NCI-H82 treated with DMSO at 0.1 percent for 48 hours (cell line): ENCODE results near the gene PDZRN4.
"Not testable (repeated sequence)": the region's sequence is repeated elsewhere in the genome, so short reads cannot be mapped to it uniquely, and the experiment has no call there.

Experiments used
- DNase-seq: peaks from one replicate; lab custom pipeline; 2025; ENCODE audit not compliant: unreplicated experiment; lab: John Stamatoyannopoulos, UW

The PDZRN4 gene

GRCh38 chr12:41504976-41505375 is 316.9 kb downstream of the PDZRN4 start:
- DNase-seq: no peak

- no peak for DNase-seq
Observed at GRCh38 chr12:41507286-41507685, 319.2 kb downstream of the PDZRN4 start.

DNA sequence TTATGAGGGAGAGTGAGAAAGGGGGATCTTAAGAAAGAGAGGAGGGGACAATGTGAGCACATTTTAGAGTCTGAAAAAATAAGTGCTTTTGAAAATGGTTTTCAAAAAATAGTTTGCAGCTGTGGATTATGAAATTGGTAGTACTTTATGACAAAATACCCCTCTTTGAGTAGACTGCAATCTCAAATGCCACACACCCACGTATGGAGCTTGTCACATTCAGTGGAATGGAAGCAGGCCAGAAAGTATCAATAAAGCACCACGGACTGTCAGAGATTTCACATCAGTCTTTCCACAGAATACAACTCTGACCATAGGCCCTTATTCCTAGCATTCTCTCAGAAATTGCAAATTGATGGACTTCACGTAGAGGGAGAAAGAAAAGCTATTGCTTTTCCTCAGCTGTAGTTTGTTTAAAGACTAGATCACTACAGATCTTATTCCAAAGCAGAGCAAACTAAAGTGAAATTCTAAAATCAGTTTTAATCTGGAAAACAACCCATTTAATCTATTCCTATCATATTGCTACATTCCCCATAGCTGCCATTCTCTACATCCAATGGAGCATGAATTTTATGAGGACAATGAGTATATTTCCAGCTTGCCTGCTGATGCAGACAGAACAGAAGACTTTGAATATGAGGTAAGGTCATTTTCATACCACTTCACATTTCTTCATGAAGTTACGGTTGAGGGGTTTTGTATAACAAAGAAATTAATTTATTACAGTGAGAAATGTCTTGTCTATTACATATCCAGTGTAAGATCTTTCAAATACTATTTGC is 321.3 kb downstream of the PDZRN4 start:
- no peak for DNase-seq

DNA sequence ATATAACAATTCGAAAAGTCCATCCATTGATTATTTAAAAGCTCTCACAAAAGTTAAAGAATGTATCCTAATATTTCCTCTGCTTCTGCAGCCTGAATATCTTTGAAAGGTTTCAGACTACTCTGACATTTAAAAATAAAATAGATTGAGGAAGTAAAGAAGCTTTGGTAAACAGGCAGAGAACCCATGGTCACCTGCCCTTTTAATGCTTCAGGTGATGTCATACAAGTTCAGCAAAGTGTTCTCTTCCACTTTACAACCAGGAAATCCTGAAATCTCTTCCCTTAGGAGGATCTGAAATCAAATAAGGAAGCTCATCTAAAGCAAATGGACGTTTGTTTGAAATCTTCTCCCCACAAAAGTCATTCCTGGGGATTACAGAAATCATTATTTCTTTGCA is 322.4 kb downstream of the PDZRN4 start:
- no peak for DNase-seq

- no peak for DNase-seq
Observed at GRCh38 chr12:41511247-41511646, 323.1 kb downstream of the PDZRN4 start.

DNA sequence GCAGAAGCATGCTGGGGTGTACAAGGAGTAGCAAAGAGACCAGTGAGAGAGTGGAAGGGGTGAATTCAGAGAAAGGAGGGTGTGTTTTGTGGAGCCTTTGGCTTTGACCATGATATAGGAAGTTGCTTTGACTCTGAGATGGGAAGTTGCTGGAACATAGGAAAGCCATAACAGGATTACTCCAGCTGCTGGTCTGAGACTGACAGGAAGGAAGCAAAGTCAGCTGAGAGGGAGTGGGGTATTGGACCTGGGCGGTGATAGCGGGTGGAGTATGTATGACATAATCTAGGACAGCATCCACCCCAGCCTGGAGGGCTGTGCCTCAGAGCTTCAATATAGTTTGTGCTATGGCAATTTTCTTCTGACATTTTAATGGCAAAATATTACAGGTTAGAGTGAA is 324.4 kb downstream of the PDZRN4 start:
- no peak for DNase-seq

- no peak for DNase-seq
Observed at GRCh38 chr12:41514021-41514777, 326.1 kb downstream of the PDZRN4 start.

DNA sequence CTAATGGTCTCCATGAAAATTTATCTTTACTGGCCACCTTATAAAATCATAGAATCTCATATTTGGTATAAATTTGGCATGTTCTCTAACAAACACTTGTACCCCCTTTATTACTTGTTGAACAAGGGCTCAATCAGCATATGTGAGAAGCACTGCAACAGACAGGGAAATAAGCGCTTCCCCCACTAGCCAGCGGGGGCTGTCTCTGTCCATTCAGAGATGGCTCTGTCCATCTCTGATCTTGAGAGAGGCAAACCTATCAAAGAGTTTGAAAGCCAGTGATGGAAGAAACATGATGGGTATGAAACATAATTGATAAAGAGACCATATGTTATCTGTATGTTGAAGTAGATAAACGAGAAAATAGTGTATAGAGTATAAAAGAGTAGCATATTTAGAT is 326.8 kb downstream of the PDZRN4 start:
- no peak for DNase-seq

DNA sequence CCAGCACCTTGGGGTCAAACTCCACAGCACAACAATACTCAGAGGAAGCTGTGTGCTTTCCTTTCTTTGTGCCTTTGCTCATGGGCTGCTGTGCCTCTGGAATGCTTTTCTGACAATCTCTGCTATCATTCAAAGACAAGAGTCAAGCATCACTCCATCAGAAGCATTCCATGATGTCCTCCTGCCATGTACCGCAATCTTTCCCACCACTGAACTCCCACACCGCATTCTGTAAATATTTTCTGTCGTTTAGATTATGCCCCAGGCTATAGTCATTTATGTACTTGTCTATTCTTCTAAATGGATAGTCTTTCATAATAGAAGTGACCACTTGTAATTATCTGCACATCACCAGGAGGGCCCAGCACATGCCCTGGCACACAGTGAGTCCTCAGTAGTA is 327.8 kb downstream of the PDZRN4 start:
- no peak for DNase-seq

GRCh38 chr12:41520869-41521268 is 332.7 kb downstream of the PDZRN4 start:
- DNase-seq: no peak

GRCh38 chr12:41521872-41522379 is 333.8 kb downstream of the PDZRN4 start:
- DNase-seq: peak; percentile 96

DNA sequence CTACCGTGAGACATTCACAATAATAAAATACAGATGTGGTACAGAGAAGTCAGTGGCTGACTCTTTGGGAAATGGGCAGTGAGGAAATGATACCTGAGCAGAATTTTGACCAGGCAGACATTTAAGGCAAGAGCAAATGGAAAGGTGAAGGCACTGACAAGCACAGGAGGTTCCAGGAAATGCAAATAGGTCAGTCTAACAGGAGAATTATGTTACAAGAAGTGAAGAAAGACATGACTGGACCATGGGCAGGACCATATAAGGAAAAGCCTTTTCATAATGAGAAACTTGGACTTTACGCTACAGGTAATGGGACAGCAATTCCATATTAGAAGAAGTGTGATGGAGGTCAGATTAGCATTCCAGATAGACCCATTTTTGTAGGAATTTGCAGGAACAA is 338.9 kb downstream of the PDZRN4 start:
- DNase-seq: no peak

DNA sequence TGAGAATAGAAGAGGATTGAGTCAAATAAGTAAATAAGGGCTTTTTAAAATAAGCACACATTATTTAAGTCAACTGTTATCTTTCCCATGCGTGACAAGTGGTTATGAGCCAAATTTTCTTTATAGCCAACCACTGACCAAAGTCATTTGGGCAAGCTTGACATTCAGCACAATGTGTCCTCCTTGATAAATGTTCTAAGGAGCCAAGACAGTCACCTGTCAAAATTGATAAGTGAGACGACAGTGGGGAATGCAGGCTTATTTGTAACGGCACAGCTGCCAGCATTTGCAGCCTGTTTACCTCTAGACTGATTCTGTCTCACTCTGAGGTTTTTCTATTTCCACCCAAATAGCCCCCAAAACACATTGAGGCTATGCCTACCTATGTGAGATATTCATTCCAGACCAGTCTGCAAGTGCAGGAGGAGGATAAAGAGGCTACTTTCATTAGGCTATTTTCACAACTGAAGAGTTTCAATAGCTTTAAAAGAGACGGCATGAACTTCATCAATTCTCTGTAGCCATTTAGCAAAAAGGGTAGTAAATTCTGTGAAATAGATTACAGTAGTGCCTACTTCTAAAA is 339.5 kb downstream of the PDZRN4 start:
- no peak for DNase-seq

DNA sequence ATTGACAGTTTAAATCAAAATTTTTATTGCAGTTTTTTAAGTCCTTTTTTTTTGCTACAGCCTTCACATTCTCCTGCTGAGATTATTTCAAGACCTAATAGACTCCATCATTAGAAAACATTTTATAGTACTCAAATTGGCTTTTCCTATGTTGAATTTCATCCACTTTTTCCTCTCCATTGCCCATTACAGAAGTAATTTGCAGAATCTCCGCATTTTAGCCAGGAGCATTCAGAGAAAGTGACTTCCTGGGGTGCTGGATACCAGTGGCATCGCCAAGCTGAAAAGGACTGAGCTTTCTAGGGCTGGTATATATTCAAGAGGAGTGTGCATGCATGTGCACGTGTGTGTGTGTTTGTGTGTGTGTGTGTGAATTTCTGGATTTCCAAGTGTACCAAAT is 340.8 kb downstream of the PDZRN4 start:
- no peak for DNase-seq

GRCh38 chr12:41530441-41530840 is 342.3 kb downstream of the PDZRN4 start:
- no peak for DNase-seq

DNA sequence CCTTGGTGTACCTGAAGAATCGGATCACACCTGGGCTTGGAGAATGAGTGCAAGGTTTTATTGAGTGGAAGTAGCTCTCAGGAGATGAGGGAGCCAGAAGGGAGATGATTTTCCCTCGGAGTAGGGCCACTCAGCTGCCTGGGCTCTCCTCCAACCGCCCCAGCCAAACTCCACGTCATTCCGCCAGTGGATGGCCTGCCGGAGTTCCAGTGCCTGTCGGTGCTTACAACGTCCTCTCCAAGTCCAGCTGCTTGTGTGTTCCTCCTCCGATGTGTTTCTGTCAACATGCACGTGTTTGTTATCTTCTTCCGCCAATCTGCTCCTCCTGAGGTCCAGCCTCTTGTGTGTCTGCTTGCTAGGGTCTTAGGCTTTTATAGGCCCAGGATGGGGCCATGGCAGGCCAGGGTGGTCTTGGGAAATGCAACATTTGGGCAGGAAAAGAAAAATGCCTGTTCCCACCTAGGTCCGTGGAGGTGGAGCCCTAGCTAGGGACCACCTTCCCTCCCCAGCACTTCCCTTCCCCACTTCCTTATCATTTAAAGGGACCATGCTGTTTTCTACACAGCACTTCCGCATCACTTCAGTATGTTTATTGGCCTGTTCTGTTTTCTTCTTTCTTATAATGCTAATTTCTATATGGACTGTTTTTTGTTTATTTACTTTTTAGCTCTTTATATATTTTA is 343.2 kb downstream of the PDZRN4 start:
- DNase-seq: no peak

GRCh38 chr12:41532072-41532471 is 344.0 kb downstream of the PDZRN4 start:
- DNase-seq: no peak

GRCh38 chr12:41536813-41537490 is 348.8 kb downstream of the PDZRN4 start:
- no peak for DNase-seq

GRCh38 chr12:41537522-41537921 is 349.4 kb downstream of the PDZRN4 start:
- DNase-seq: peak; percentile 12

GRCh38 chr12:41545761-41546160 is 357.6 kb downstream of the PDZRN4 start:
- no peak for DNase-seq

DNA sequence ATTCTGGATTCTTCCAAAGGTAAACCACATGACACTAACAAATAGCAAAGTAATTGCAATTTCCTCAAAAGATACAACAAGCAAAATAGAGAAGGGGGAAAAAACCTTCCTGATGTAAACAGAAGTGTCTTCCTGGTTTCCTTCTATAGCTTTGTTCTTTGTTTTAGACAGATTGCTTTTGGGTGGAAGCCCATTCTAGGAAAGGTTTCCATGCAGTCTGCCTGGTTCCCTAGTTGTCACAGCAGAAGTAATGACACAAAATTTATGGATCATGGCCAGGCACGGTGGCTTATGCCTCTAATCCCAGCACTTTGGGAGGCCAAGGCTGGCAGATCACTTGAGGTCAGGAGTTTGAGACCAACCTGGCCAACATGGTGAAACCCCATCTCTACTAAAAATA is 359.0 kb downstream of the PDZRN4 start:
- not testable (repeated sequence) for DNase-seq
